ENCODE results near the gene FGF14. TPM values are rescaled to one million over a fixed set of nuclear protein-coding genes. Genes with fewer than 3 reads are reported as not detected.

The FGF14 gene
- total RNA-seq, 1 experiment from 2014 or later, result 0.22 TPM

- Histone ChIP-seq H3K4me1 (ENCODE audit: insufficient read depth, low read length) (no peaks in the 10 kb centered on the region), H3K27ac (ENCODE audit: insufficient read length, low read depth, low read length) (no peak overlapping the region), H2BK5ac (ENCODE audit: insufficient read length, low read length) (no peak overlapping the region), H2AFZ (ENCODE audit: low read length) (no peak overlapping the region), H3K4me2 (ENCODE audit: insufficient read depth, insufficient read length, low read length) (no peak overlapping the region), H4K5ac (ENCODE audit: insufficient read length, low read depth, low read length) (no peak overlapping the region), H3T11ph (ENCODE audit: low read length) (no peak overlapping the region), H3K23me2 (ENCODE audit: insufficient read length, low read depth, low read length, poor library complexity, severe bottlenecking) (no peaks in the 10 kb centered on the region), H3K79me2 (ENCODE audit: insufficient read depth, low read length) (no peaks in the 10 kb centered on the region), H4K8ac (replicated peaks; ENCODE audit: insufficient read length, low read depth, low read length) (no peak overlapping the region), H3K79me1 (ENCODE audit: insufficient read depth, low read depth, low read length, poor library complexity, severe bottlenecking) (no peaks in the 10 kb centered on the region), H3K14ac (ENCODE audit: insufficient read depth, low read length) (no peak overlapping the region), H3K56ac (ENCODE audit: insufficient read length, low read depth, low read length) (no peak overlapping the region), H3K18ac (ENCODE audit: insufficient read length, low read depth, low read length) (no peak overlapping the region), H2BK15ac (ENCODE audit: low read depth, low read length) (no peak overlapping the region), H4K91ac (ENCODE audit: insufficient read length, low read depth, low read length) (no peak overlapping the region), H2BK120ac (ENCODE audit: low read depth, low read length, poor library complexity, severe bottlenecking) (no peak overlapping the region), H3K23ac (ENCODE audit: insufficient read length, low read depth, low read length) (no peak overlapping the region), H2AK5ac (ENCODE audit: insufficient read length, low read length) (no peak overlapping the region), H3K9me3 (ENCODE audit: control insufficient read depth, low read depth, low read length) (no peaks in the 10 kb centered on the region), H2BK12ac (ENCODE audit: insufficient read length, low read depth, low read length) (no peak overlapping the region), H4K20me1 (ENCODE audit: control insufficient read depth, insufficient read depth, insufficient read length) (no peaks in the 10 kb centered on the region), H3K9ac (ENCODE audit: extremely low read depth, insufficient read length, low read length) (no peak overlapping the region), H3K27me3 (ENCODE audit: insufficient read depth, low read length) (no peaks in the 10 kb centered on the region), H2BK20ac (ENCODE audit: low read depth, low read length, poor library complexity, severe bottlenecking) (no peak overlapping the region), H3K4ac (ENCODE audit: low read depth, low read length) (no peak overlapping the region)
- Mint-ChIP-seq H3K27ac (no peak overlapping the region), H3K9me3 (no peaks in the 10 kb centered on the region), H3K27me3 (ENCODE audit: low read depth) (no peaks in the 10 kb centered on the region), H3K4me3 (no peak overlapping the region), H3K36me3 (ENCODE audit: insufficient read depth in 1 of 3, low read depth in 3 of 3) (no peaks in the 10 kb centered on the region), H3K4me1 (no peaks in the 10 kb centered on the region)
- no peak for TF ChIP-seq CTCF (conservative IDR thresholded peaks at IDR 0.05)
- DNase-seq, result no peak
- no CpG with 5 or more reads among the region's 1 CpG for WGBS (ENCODE audit: extremely low coverage, insufficient read length, low lambda C conversion rate)
Observed at GRCh38 chr13:102376318-102376717, 25.5 kb downstream of the FGF14 start.

Data from H9 (cell line).